Testis (tissue), 3 donors: Measurements from ENCODE around the gene ARAP1. TPM values are rescaled to one million over a fixed set of nuclear protein-coding genes. Genes with fewer than 3 reads are reported as not detected.

ENCODE experiments used
- DNase-seq: peaks from one replicate; pipeline ENCODE4 v3.0.0-alpha.2; 2019
- H3K27ac ChIP-seq, 2 donors: fragments of 200-600 bp; sonication (generic); one replicate each; pipeline ENCODE4 v1.5.1; 2019
- H3K27me3 ChIP-seq: fragments of 200-600 bp; sonication (generic); one replicate; pipeline ENCODE4 v1.5.1; 2019
- H3K36me3 ChIP-seq: fragments of 200-600 bp; sonication (generic); one replicate; pipeline ENCODE4 v1.5.1; 2017; ENCODE audit warnings: low read depth; ENCODE audit errors: missing control alignments
- H3K4me1 ChIP-seq: fragments of 200-600 bp; sonication (generic); one replicate; pipeline ENCODE4 v1.5.1; 2019
- H3K4me3 ChIP-seq, 2 donors: fragments of 200-600 bp; sonication (generic); one replicate each; pipeline ENCODE4 v1.5.1; 2017 to 2019
- H3K9me3 ChIP-seq: fragments of 200-600 bp; sonication (generic); one replicate; pipeline ENCODE4 v1.5.1; 2017
- POLR2A ChIP-seq: fragments of 450-650 bp; IDR thresholded peaks from one replicate; pipeline ENCODE4 v1.6.1; 2017; ENCODE audit warnings: antibody characterized with exemption, mild to moderate bottlenecking, moderate library complexity
- WGBS, 2 donors: methylation state at CpG; one replicate each; pipeline ENCODE4 v1.1.5; 2018; 5-methylcytosine and 5-hydroxymethylcytosine counted together
- intact Hi-C: fragments of 100-400 bp; cut with DNase I; formaldehyde crosslinking; loops from one replicate; pipeline ENCODE4 v1.15.1; 2023; ENCODE audit warnings: low total_unique reads
- polyA plus RNA-seq: library from polyadenylated mRNA; stranded (reverse); fragments of 350-450 nt; fragmentation: Illumina TruSeq; extraction: RNeasy Lipid Tissue Mini Kit (QIAGEN cat#74804); gene quantifications from one replicate; pipeline ENCODE4 v1.2.3, GENCODE V29; 2014; ENCODE audit warnings: low read depth, low replicate concordance; ENCODE audit not compliant: insufficient read depth
- total RNA-seq, 2 donors: library from RNA; depleted of rRNA; stranded (reverse); fragments of >200 nt; gene quantifications; one replicate each; pipeline ENCODE4 v1.2.3, GENCODE V29; 2016
- TF ChIP-seq, protein P1 (sequence below), 3 experiments: fragments of 450-650 bp in 2 of 3; fragments of 200-600 bp in 1 of 3; sonication (generic) in 1 of 3; IDR thresholded peaks; one replicate each; pipeline ENCODE4 v1.5.1; 2016 to 2019; ENCODE audit warnings: antibody characterized with exemption in 3 of 3, mild to moderate bottlenecking in 2 of 3, moderate library complexity in 1 of 3

The ARAP1 gene
- total and polyA plus RNA-seq, 3 donors from 2014 or later = 46.9 to 88.3 (median 65.2) TPM

DNA sequence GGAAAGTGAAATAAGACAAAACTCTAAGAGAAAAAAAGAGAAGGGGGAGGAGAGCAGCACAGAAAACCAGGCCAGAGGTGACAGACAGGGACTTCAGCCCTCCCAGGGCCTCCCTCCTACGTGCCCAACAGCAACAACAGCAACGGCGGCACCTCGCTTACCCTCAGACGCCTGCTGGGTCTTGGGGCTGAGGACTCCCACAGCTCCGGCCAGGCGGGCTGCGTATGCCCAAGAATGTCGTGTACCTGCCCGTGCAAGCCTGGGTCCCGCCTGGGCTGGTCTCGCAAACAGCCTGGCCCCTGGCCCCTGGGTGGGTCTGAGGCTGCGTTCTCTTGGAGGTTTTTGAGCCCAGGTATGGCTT, 30.5 kb downstream of the ARAP1 start:
- H3K27me3 ChIP-seq = no peaks in the 10 kb centered on the region
- TF ChIP-seq, protein P1, sequence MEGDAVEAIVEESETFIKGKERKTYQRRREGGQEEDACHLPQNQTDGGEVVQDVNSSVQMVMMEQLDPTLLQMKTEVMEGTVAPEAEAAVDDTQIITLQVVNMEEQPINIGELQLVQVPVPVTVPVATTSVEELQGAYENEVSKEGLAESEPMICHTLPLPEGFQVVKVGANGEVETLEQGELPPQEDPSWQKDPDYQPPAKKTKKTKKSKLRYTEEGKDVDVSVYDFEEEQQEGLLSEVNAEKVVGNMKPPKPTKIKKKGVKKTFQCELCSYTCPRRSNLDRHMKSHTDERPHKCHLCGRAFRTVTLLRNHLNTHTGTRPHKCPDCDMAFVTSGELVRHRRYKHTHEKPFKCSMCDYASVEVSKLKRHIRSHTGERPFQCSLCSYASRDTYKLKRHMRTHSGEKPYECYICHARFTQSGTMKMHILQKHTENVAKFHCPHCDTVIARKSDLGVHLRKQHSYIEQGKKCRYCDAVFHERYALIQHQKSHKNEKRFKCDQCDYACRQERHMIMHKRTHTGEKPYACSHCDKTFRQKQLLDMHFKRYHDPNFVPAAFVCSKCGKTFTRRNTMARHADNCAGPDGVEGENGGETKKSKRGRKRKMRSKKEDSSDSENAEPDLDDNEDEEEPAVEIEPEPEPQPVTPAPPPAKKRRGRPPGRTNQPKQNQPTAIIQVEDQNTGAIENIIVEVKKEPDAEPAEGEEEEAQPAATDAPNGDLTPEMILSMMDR (IDR thresholded peaks at IDR 0.05) = no peak
- TF ChIP-seq POLR2A = no peak
- peaks cover 21% of the 10 kb centered on the region for H3K4me1 ChIP-seq
- H3K27ac ChIP-seq = peak overlapping the region; percentile 87 to 89
- no peaks in the 10 kb centered on the region for H3K9me3 ChIP-seq
- DNase-seq = peak; percentile 50
- intact Hi-C loops = no loop called here
- no peaks in the 10 kb centered on the region for H3K36me3 ChIP-seq
- H3K4me3 ChIP-seq = peak overlapping the region; percentile 46 to 68
- WGBS, 2 donors = 21 to 28% methylated on average over 6 to 13 of the region's 13 CpGs

DNA sequence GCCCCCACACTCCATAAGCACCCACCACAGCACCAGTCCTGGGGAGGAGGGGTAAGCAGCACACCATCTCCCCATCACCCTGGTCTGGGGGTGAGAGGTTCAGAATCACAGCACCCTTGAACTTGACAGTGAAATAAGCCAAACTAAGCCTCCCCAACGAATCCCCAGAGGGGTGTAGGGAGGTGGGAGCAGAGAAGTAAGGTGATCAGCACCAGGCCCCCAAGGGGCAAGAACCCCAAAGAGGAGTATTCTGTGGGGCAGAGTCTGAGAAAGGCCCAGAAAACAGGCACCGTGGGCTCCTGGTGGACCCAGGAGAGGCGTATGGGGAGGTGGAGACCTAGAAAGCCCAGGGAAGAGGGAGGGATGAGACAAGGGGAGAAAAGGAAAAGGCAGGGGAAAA, 30.9 kb downstream of the ARAP1 start:
- no peaks in the 10 kb centered on the region for H3K36me3 ChIP-seq
- no peaks in the 10 kb centered on the region for H3K9me3 ChIP-seq
- TF ChIP-seq, protein P1 (IDR thresholded peaks at IDR 0.05) = no peak
- TF ChIP-seq POLR2A = no peak
- no peaks in the 10 kb centered on the region for H3K27me3 ChIP-seq
- WGBS, 2 donors = 6 to 15% methylated on average over 3 of the region's 3 CpGs
- H3K4me3 ChIP-seq = peak overlapping the region; percentile 46 to 68
- peaks cover 21% of the 10 kb centered on the region for H3K4me1 ChIP-seq
- DNase-seq = no peak
- H3K27ac ChIP-seq = peak overlapping the region; percentile 87 to 89
- intact Hi-C loops = no loop called here

DNA sequence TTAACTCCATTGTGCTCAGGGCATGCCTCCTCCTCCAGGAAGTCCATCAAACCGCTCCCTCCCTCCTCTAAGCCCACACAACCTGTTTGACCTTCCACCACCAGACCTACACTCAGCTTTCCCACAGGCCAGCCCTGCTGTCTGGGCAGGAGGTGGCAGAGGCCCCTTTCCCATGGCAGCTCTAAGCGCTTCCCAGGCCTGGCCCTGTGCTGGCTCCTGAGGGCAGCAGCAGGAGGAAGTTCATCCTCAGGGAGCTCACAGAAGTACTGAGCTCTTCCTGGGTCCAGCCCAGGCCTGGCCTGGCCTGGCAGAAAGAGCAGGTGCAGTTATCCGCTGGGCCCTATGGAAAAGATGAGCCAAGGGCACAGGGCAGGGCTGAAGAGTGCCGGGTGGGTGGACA, 31.4 kb downstream of the ARAP1 start:
- no peak for DNase-seq
- intact Hi-C loops = no loop called here
- no peaks in the 10 kb centered on the region for H3K9me3 ChIP-seq
- TF ChIP-seq POLR2A = no peak
- TF ChIP-seq, protein P1 (IDR thresholded peaks at IDR 0.05) = no peak
- H3K4me1 ChIP-seq = peaks cover 21% of the 10 kb centered on the region
- H3K27me3 ChIP-seq = no peaks in the 10 kb centered on the region
- peak overlapping the region in 1 of 2 donors; percentile 30 for H3K27ac ChIP-seq
- peak overlapping the region; percentile 46 to 68 for H3K4me3 ChIP-seq
- H3K36me3 ChIP-seq = no peaks in the 10 kb centered on the region
- WGBS, 2 donors = 46 to 74% methylated on average over 4 of the region's 4 CpGs

DNA sequence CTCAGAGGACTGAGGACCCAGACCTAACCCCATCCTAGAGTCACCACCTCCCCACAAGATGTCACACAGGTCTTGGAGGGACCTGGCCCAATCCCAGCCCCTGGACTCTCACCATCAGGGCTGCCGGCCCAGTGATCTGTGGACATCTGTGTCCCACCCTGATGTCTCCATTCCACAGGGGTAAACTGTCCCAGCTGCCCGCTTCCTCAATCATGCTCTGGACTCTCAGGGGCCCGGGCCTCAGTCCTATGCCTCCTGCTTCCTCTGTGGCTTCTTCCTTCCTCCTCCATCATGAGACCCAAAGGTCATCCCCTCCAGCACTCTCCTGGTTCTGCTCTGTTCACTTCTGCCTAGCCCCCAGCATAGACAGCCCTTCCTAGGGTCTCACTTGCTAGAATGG, 32.2 kb downstream of the ARAP1 start:
- Histone ChIP-seq H3K4me3 (no peak overlapping the region), H3K27ac (no peak overlapping the region), H3K9me3 (no peaks in the 10 kb centered on the region), H3K36me3 (no peaks in the 10 kb centered on the region), H3K27me3 (no peaks in the 10 kb centered on the region), H3K4me1 (peaks cover 21% of the 10 kb centered on the region)
- WGBS, 2 donors = 63 to 72% methylated on average over 3 of the region's 3 CpGs
- TF ChIP-seq, protein P1 (IDR thresholded peaks at IDR 0.05) = no peak
- TF ChIP-seq POLR2A = no peak
- peak; percentile 34 for DNase-seq
- intact Hi-C loops = no loop called here

DNA sequence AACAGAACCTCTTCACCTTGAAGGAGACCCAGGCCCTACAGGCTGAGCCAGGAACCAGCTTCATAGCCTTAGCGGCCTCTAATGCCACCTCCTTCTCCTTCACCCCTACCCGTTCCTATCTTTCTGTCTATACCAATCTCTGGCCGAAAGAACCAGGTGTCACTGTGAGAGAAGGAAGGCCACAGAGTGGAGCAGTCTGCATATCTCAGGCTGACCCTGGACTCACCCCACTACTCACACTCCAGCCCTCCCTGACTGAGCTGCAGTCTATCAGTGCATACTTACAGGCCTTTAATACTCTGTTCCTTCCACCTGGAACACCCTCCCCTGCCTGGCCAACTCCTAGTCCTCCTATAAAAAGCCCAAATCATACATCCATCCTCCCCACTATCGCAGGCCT, 32.7 kb downstream of the ARAP1 start:
- Histone ChIP-seq H3K4me1 (peaks cover 21% of the 10 kb centered on the region), H3K9me3 (no peaks in the 10 kb centered on the region), H3K27ac (no peak overlapping the region), H3K27me3 (no peaks in the 10 kb centered on the region), H3K36me3 (no peaks in the 10 kb centered on the region), H3K4me3 (no peak overlapping the region)
- no peak for TF ChIP-seq POLR2A
- TF ChIP-seq, protein P1 (IDR thresholded peaks at IDR 0.05) = no peak
- DNase-seq = no peak
- WGBS, 2 donors = 75 to 82% methylated on average over 4 of the region's 4 CpGs
- intact Hi-C loops = no loop called here
